ENCODE measurements around the gene PKP3. TPM values are rescaled to one million over a fixed set of nuclear protein-coding genes. Genes with fewer than 3 reads are reported as not detected.

The PKP3 gene
- total and polyA plus RNA-seq, 9 of the 15 experiments (the other 6 are each of a cell fraction or from before 2014, with no cell fraction given) = 0.11 to 110 (median 30.7) TPM

- no peak for TF ChIP-seq GTF2B (IDR thresholded peaks at IDR 0.05; ENCODE audit: extremely low read depth, insufficient read length)
- TF ChIP-seq ZKSCAN3 (CRISPR knock-in tag; IDR thresholded peaks at IDR 0.05) = peak; percentile 71; the same call in 1 of the 2 replicates
- peak; percentile 95 for TF ChIP-seq ZNF79 (CRISPR knock-in tag; IDR thresholded peaks at IDR 0.05; ENCODE audit: low read depth)
- TF ChIP-seq WHSC1 (IDR thresholded peaks at IDR 0.05; ENCODE audit: low read length) = no peak
- TF ChIP-seq ZNF224 (CRISPR knock-in tag; IDR thresholded peaks at IDR 0.05) = no peak
- peak in 1 of 3 experiments; percentile 53 for TF ChIP-seq YY1 (IDR thresholded peaks at IDR 0.05; ENCODE audit: borderline replicate concordance in 1 of 3, control insufficient read depth in 1 of 3, extremely low read depth in 1 of 3, insufficient read depth in 3 of 3, insufficient read length in 1 of 3, insufficient replicate concordance in 2 of 3, low read depth in 1 of 3, low read length in 2 of 3)
- TF ChIP-seq ZFP91 (CRISPR knock-in tag; IDR thresholded peaks at IDR 0.05) = no peak
- no peak for TF ChIP-seq HNRNPUL1 (IDR thresholded peaks at IDR 0.05; ENCODE audit: low read length)
- TF ChIP-seq TEAD1 (CRISPR knock-in tag; IDR thresholded peaks at IDR 0.05) = peak in 1 of 2 experiments; percentile 97; a peak in 2 of 4 replicates
- TF ChIP-seq MNT (conservative IDR thresholded peaks at IDR 0.05) = no peak
- no peak for TF ChIP-seq ZNF146 (CRISPR knock-in tag; IDR thresholded peaks at IDR 0.05; ENCODE audit: unreplicated experiment)
- TF ChIP-seq CREB5 (CRISPR knock-in tag; IDR thresholded peaks at IDR 0.05) = peak; percentile 95
- no peak for TF ChIP-seq ILF3 (IDR thresholded peaks at IDR 0.05; ENCODE audit: borderline replicate concordance)
- TF ChIP-seq STAT5A (IDR thresholded peaks at IDR 0.05; ENCODE audit: borderline replicate concordance, low read length) = no peak
- TF ChIP-seq EP400 (IDR thresholded peaks at IDR 0.05) = no peak
- no peak for TF ChIP-seq ARID1B (IDR thresholded peaks at IDR 0.05)
- TF ChIP-seq THRA (IDR thresholded peaks at IDR 0.05) = no peak
Measured at GRCh38 chr11:352456-353031, 41.5 kb upstream of the PKP3 start (continued).

All from K562 (cell line).